GM21526 (cell line): ENCODE data around the gene MFSD8.
"Not testable (repeated sequence)": the region's sequence is repeated elsewhere in the genome, so short reads cannot be mapped to it uniquely, and the experiment has no call there.

Experiments
- ATAC-seq: cut with Tn5 transposase; IDR thresholded peaks from one replicate; pipeline ENCODE4 v1.9.1; 2021; ENCODE audit warnings: moderate library complexity; ENCODE audit not compliant: unreplicated experiment, low FRiP score

Gene MFSD8

GRCh38 chr4:127957105-127957504, 7.9 kb downstream of the MFSD8 start:
- ATAC-seq = no peak

DNA sequence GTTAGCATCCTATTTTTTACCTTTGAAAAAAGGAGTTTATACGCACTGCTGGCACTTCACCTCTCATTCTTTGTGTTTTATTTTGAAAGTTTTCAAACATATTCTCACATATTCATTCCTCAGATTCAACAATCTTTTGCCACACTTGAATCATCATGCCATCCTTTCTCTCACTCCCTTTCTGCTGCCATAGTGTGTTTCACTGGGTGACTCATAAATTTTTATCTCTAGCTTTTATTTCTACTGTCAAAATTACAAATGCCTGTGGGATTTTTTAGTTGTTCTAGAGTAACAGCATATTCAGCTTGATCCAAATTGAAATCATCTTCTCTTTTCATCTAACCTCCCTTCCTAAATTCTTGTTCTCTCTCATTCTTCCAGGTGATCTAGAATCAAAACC, 28.0 kb downstream of the MFSD8 start:
- ATAC-seq = no peak

GRCh38 chr4:127931836-127932235, 33.1 kb downstream of the MFSD8 start:
- not testable (repeated sequence) for ATAC-seq

GRCh38 chr4:127930175-127930574, 34.8 kb downstream of the MFSD8 start:
- ATAC-seq = no peak

DNA sequence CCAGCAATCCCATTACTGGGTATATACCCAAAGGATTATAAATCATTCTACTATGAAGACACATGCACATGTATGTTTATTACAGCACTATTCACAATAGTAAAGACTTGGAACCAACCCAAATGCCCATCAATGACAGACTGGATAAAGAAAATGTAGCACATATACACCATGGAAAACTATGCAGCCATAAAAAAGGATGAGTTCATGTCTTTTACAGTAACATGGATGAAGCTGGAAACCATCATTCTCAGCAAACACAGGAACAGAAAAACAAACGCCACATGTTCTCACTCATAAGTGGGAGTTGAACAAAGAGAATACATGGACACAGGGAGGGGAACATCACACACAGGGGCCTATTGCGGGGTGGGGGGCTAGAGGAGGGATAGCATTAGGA, 39.3 kb downstream of the MFSD8 start:
- not testable (repeated sequence) for ATAC-seq

- ATAC-seq = no peak
Observed at GRCh38 chr4:127922226-127922625, 42.7 kb downstream of the MFSD8 start.

DNA sequence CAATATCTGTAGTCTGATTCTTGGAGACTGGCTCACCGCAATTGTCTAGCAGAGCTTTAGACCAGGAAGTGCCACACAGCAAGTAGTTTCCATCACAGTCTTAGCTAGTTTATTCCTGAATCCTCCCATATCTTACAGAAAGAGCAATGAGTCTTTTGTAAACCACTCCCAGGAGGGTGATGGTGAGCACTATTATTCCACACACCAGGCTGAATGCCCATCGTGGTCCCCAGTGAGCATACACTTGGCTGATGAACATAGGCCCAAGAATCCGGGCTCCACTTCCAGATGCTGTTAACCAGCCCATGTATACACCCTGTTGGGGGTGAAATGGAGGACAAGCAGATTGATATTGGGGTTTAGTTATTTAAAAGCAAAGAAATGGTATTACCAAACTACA, 44.5 kb downstream of the MFSD8 start:
- ATAC-seq = no peak

DNA sequence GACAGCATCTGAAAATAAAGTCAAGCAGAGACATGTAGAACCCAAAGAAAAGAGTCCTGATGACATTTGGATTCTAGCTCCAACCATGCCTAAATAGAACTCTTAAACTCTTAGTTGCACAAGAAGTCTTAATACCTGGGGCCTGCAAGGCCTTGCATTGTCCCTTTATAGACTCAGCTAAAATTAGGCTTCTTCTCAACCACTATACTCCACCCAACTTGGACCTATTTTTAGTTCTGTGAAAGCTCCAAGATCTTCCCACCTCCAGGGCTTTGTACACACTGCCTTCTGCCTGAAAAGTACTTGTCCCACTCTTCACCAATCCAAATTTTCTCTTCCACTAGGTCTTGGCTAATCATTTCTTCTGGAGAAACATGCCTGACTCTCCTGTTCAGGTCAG, 47.8 kb downstream of the MFSD8 start:
- ATAC-seq = no peak

GRCh38 chr4:127916512-127916911, 48.5 kb downstream of the MFSD8 start:
- no peak for ATAC-seq

GRCh38 chr4:127905029-127905428, 59.9 kb downstream of the MFSD8 start:
- no peak for ATAC-seq

DNA sequence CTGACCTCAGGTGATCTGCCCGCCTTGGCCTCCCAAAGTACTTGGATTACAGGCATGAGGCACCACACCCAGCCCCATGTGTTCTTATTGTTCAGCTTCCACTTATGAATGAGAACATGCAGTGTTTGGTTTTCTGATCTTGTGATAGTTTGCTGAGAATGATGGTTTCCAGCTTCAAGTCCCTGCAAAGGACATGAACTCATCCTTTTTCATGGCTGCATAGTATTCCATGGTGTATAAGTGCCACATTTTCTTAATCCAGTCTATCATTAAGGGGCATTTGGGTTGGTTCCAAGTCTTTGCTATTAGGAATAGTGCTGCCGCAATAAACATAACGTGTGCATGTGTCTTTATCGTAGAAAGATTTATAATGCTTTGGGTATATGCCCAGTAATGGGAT, 65.3 kb downstream of the MFSD8 start:
- not testable (repeated sequence) for ATAC-seq

DNA sequence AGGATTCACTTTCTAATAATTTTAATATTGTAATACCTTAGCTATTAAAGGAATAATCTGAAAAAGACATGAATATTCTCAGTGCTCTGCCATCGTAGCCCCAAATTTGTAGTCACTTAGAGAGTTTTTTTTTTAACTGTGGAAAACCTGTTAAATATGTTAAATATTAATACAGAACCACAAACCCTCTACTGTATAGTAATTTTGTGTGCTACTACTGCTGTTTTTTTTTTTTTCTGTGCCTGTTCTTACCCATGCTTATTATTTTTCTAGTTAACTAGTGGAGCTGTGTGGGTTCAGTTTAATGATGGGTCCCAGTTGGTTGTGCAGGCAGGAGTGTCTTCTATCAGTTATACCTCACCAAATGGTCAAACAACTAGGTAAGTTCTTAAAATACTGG, 68.4 kb downstream of the MFSD8 start:
- ATAC-seq = no peak

GRCh38 chr4:127896069-127896468, 68.9 kb downstream of the MFSD8 start:
- no peak for ATAC-seq

GRCh38 chr4:127889903-127890302, 75.1 kb downstream of the MFSD8 start:
- no peak for ATAC-seq

DNA sequence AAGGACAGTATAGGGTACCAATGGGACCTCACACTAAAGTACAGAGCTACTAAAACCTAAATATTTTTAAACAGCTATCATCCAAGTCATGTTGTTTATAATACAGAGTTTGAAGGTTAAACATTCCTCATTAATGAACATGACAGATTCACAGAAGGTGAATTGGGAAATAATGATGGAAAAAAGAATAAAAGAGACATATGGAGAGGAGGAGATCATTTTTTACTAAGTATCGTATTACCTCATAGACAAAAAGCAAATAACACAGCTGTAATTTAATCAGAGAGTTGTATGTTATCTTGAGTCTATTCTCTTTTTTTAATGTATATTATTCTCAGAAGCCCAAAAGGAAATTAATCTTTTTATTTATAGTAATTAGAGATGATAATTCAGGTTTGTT, 76.4 kb downstream of the MFSD8 start:
- no peak for ATAC-seq

DNA sequence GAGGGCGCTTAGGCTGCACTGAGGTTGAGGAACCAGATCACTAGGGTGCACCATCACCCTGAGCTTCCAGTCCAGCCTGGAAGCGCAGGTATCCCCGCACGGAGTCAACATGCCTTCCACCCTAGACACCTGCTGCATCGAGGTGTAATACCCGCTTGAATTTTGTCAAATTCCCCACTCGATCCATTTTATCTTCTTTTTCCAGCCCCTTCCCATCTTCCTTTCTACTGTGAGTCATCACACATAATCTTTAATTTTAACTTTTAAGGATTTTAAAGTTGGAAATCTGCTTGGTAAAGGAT, 83.5 kb downstream of the MFSD8 start:
- peak; percentile 39 for ATAC-seq

- peak; percentile 92 for ATAC-seq
Observed at GRCh38 chr4:127880763-127881562, 84.0 kb downstream of the MFSD8 start, which contains the start of gene PLK4. Gene PLK4, plus strand, starts transcription at chr4:127880893. Its CDS starts 242 bp downstream, at chr4:127881135.

DNA sequence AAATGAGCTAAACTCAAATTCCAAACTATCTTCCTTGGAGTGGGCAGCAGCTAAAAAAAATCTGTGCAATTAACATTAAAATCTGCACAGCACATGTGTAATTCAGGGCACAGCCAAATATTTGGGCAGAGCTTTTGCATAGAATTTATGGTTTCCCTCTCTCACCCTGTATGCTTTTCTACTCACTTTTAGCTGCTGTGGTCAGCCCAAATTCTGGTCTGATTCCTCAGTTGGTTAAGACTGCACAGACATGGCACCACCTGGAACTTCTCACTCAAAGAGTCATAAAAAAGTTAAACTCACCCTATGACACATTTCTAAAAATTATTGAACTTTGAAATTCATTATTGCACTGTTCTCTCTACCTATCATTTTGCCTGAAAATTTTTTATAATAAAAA, 89.2 kb downstream of the MFSD8 start:
- ATAC-seq = no peak

- no peak for ATAC-seq
Observed at GRCh38 chr4:127870688-127871087, 94.3 kb downstream of the MFSD8 start.

DNA sequence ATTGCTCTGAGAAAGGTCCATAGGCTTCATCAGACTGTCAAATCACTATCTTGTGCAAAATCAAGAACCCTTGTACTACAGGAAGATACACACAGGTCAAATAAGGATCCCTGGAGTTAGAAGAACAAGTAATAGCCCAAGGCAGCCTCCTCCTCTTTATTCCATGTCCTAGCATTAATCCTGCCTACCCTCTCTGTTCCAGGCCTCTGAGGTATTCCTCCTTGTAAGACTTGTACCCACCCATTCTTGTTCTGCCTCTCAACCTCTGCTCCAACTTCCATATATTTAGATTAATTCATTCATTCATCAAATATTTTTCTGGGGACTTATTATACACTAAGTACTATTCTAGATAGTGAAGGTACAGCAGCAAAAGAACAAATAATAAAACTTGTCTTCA, 94.7 kb downstream of the MFSD8 start:
- ATAC-seq = no peak

GRCh38 chr4:127868196-127868595, 96.8 kb downstream of the MFSD8 start:
- no peak for ATAC-seq
